HG03571 (cell line): ENCODE results near the gene VASP.
A peak's percentile ranks its signal among the peaks of the same experiment; 100 is the strongest.

Source experiments
- ATAC-seq: cut with Tn5 transposase; IDR thresholded peaks from one replicate; pipeline ENCODE4 v1.9.1; 2021; ENCODE audit not compliant: unreplicated experiment

VASP gene

GRCh38 chr19:45514376-45515051 is 7.2 kb downstream of the VASP start:
- ATAC-seq = no peak

DNA sequence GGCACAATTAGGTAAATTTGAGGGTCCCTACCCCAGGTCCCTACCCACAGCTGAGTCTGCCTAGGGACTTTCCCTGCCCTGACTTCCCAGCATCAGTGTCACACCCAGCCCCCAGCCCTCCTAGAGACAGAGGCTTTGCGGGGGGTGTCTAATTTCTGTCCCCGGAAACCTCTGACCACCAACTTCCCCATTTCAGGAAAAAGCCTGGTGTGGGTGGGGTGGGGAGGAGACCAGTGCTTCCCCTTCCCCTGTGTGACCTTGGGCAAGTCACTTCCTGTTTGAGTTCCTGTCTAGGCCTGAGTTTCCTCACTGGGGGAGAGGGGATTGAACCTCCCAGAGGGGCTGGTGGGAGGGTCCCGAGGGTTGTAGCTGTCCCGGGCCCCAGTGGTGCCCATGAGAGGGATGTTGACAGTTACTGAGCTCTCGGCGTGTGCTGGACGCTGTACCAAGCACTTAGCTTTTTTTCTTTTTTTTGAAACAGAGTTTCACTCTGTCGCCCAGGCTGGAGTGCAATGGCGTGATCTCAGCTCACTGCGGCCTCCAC is 7.9 kb downstream of the VASP start:
- no peak for ATAC-seq

GRCh38 chr19:45515807-45516401 is 8.6 kb downstream of the VASP start:
- no peak for ATAC-seq

DNA sequence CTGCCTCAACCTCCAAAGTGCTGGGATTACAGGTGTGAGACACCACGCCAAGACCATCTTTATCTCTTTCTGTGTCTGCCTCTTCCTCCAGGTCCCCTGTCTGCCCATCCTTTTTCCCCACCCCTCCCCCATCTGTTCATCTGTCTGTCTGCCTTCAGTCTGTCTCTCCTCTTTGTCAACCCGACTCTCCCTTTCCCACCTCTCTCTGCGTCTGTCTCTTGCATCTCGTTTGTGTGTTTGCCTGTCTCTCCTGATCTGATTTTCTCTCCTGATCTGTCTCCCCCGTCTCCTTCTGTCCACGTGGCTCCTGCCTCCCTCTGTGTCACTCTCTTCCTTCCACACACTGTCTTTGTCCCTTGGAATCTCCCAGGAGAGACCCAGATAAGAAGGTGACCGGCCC is 10.0 kb downstream of the VASP start:
- ATAC-seq = no peak

DNA sequence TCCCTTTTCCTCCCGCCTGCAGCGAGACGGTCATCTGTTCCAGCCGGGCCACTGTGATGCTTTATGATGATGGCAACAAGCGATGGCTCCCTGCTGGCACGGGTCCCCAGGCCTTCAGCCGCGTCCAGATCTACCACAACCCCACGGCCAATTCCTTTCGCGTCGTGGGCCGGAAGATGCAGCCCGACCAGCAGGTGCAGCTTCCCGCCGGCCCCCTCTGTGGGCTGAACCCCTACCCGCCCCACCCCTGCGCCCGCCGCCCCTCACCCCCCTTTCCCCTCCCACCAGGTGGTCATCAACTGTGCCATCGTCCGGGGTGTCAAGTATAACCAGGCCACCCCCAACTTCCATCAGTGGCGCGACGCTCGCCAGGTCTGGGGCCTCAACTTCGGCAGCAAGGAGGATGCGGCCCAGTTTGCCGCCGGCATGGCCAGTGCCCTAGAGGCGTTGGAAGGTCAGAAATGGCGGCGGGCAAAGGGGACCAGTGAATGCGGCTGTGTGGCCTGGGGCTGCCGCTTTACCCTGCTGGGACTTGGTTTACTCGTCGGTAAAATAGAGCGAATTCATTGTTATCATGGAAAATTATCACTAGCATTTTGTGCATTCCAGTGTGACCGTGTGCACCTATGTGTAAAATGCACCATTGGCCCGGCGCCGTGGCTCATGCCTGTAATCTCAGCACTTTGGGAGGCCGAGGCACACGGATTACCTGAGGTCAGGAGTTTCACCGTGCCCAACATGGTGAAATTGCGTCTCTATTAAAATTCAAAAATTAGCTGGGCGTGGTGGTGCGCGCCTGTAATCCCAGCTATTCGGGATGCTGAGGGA is 10.6 kb downstream of the VASP start:
- ATAC-seq = no peak

GRCh38 chr19:45518469-45518826 is 11.2 kb downstream of the VASP start:
- no peak for ATAC-seq

DNA sequence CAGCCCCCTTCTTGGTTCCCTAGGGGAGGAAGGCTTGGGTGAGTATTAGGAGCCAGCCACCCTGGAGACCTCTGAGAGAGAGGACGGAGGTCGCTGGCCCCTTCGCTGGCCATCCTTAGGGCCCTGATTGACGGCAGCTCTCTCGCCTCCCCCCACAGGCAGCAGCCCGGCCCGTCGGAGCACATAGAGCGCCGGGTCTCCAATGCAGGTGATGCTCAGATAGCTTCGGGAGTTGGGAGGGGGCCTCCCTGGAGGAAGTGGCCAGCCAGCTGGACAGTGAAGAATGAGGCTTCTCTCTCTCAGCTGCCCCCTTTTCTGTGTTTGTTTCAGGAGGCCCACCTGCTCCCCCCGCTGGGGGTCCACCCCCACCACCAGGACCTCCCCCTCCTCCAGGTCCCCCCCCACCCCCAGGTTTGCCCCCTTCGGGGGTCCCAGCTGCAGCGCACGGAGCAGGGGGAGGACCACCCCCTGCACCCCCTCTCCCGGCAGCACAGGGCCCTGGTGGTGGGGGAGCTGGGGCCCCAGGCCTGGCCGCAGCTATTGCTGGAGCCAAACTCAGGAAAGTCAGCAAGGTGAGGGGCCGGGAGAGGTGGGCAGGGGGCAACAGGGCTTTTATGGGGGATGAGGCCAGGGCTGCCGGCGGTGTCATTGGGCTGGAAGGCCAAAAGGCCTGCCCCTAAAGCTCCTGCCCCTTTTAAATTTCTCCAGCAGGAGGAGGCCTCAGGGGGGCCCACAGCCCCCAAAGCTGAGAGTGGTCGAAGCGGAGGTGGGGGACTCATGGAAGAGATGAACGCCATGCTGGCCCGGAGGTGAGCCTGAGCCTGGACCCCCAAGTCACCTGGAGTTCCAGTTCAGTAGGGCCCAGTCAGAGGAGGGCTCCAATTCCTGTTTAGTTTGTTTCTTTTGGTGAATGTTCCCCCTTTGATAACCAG is 15.0 kb downstream of the VASP start:
- no peak for ATAC-seq

DNA sequence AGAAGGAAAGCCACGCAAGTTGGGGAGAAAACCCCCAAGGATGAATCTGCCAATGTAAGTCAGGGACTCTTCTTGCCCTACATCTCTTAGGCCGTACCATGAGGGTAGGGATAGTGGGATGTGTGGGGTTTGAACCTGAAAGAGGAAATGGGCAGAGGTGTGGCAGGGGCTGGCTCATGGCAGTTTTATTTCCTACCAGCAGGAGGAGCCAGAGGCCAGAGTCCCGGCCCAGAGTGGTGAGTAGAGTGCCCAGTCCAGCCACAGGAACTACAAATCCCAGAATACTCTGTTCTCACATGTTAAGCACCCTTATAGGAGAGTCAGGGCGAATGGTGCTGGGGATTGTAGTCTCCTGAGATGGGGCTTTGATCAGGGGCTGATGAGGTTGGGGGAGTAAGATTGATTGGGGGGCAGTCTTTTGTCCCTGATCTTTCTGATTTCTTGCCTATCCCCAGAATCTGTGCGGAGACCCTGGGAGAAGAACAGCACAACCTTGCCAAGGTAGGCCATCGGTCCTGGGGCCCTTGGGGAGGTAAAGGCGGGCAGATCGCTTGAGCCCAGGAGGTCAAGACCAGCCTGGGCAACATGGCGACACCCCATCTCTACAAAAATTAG is 16.5 kb downstream of the VASP start:
- peak; percentile 66 for ATAC-seq

DNA sequence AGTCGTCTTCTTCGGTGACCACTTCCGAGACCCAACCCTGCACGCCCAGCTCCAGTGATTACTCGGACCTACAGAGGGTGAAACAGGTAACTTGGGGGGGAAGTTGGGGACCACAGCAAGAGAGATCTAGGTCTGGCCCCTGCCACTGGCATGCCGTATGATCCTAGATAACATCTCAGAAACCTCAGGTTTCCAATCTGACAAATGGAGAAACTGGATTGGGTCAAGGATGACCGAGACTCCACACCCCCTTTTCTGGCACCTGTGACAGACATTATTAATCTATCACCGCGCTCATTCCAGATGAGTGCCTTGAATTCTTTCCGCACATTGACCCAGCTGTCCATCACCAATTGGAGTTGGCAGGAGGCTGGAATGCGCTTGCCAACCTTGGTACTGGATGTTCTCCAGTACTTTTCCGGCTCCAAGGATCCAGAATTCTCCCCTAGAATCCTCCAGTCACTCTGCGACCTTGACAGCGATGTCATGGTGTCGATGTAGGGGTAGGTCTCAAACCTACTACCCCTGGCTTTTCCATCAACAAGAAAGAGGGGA is 17.4 kb downstream of the VASP start:
- no peak for ATAC-seq

- no peak for ATAC-seq
Measured at GRCh38 chr19:45526143-45526542, 18.9 kb downstream of the VASP start.

- ATAC-seq = no peak
Measured at GRCh38 chr19:45526971-45527370, 19.7 kb downstream of the VASP start.

- no peak for ATAC-seq
Measured at GRCh38 chr19:45527731-45528130, 20.5 kb downstream of the VASP start.

GRCh38 chr19:45528149-45528743 is 21.0 kb downstream of the VASP start:
- ATAC-seq = no peak

GRCh38 chr19:45528744-45529419 is 21.6 kb downstream of the VASP start:
- ATAC-seq = no peak

GRCh38 chr19:45529420-45529785 is 22.1 kb downstream of the VASP start:
- ATAC-seq = no peak

DNA sequence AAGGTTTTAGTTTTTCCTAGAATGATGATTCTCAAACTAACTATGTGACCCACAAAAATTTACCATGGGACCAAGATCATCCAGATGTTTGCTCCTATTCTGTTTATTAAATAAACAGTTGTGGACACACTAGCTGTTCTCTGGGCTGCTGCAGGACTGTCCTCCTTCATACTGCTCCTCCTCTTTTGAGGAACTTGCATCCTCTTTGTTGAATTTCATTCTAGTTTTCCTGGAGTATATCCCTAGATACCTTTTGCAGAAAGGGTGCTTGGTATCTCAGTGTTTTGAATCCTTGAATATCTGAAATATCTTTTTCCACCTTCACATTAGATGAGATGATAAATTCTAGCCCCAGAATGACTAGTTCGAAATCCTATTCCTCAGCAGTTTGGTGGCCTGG is 24.1 kb downstream of the VASP start:
- ATAC-seq = no peak

DNA sequence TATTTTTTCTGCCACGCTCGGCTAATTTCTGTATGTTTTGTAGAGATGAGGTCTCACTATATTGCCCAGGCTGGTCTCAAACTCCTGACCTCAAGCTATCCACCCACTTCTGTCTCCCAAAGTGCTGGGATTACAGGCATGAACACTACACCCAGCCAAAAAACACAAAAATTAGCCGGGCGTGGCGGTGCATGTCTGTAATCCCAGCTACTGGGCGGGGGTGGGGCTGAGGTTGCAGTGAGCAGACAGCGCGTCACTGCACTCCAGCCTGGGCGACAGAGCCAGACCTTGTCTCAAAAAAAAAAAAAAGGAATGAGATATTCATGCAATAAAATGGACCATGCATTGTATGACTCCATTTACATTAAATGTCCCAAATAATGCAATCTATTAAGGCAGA is 32.2 kb downstream of the VASP start:
- ATAC-seq = no peak

DNA sequence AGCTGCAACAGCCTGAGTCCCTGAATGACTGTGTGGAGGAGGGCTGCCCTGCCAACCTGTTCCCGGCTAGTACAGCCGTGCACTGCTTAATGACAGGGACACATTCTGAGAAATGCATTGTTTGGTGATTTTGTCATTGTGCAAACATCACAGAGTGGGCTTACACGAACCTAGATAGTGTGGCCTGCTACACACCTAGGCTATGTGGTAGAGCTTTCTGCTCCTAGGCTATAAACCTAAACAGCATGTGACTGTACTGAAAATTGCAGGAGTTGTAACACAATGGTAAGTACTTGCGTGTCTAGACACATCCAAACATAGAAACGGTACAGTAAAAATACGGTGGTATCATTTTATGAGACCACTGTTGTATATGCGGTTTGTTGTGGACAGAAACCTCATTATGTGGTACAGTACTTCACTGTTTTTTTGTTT is 35.0 kb downstream of the VASP start:
- no peak for ATAC-seq

GRCh38 chr19:45547211-45547770 is 40.0 kb downstream of the VASP start:
- ATAC-seq = no peak
